ENCODE data around the gene DUOX2.
"Not testable (repeated sequence)": the region's sequence is repeated elsewhere in the genome, so short reads cannot be mapped to it uniquely, and the experiment has no call there.

DNA sequence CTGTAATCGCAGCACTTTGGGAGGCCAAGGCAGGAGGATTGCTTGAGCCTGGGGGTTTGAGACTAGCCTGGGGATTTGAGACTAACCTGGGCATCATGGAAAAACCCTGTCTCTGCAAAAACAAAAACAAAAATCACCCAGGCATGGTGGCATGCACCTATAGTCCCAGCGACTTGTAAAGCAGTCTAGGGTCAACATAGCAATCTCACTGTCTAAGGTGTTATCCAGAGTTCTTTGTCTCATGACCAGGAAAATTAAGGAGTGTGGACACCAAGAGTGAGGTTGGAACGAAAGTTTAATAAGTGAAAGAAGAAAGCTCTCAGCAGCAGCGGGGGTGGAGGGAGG is 65.6 kb downstream of the DUOX2 start:
- TF ChIP-seq TAF1 (IDR thresholded peaks at IDR 0.05; ENCODE audit: low read depth); EP300 (conservative IDR thresholded peaks at IDR 0.05; ENCODE audit: poor library complexity, severe bottlenecking); EZH2 (IDR thresholded peaks at IDR 0.05; ENCODE audit: borderline replicate concordance, insufficient read depth, low read length, poor library complexity, severe bottlenecking); POLR2AphosphoS5 (IDR thresholded peaks at IDR 0.05); RAD21 (conservative IDR thresholded peaks at IDR 0.05); MXI1 (conservative IDR thresholded peaks at IDR 0.05; ENCODE audit: poor library complexity, severe bottlenecking): not testable (repeated sequence)
- TF ChIP-seq, protein P1, sequence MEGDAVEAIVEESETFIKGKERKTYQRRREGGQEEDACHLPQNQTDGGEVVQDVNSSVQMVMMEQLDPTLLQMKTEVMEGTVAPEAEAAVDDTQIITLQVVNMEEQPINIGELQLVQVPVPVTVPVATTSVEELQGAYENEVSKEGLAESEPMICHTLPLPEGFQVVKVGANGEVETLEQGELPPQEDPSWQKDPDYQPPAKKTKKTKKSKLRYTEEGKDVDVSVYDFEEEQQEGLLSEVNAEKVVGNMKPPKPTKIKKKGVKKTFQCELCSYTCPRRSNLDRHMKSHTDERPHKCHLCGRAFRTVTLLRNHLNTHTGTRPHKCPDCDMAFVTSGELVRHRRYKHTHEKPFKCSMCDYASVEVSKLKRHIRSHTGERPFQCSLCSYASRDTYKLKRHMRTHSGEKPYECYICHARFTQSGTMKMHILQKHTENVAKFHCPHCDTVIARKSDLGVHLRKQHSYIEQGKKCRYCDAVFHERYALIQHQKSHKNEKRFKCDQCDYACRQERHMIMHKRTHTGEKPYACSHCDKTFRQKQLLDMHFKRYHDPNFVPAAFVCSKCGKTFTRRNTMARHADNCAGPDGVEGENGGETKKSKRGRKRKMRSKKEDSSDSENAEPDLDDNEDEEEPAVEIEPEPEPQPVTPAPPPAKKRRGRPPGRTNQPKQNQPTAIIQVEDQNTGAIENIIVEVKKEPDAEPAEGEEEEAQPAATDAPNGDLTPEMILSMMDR (IDR thresholded peaks at IDR 0.05; ENCODE audit: poor library complexity, severe bottlenecking): not testable (repeated sequence)
- TF ChIP-seq, protein P2, sequence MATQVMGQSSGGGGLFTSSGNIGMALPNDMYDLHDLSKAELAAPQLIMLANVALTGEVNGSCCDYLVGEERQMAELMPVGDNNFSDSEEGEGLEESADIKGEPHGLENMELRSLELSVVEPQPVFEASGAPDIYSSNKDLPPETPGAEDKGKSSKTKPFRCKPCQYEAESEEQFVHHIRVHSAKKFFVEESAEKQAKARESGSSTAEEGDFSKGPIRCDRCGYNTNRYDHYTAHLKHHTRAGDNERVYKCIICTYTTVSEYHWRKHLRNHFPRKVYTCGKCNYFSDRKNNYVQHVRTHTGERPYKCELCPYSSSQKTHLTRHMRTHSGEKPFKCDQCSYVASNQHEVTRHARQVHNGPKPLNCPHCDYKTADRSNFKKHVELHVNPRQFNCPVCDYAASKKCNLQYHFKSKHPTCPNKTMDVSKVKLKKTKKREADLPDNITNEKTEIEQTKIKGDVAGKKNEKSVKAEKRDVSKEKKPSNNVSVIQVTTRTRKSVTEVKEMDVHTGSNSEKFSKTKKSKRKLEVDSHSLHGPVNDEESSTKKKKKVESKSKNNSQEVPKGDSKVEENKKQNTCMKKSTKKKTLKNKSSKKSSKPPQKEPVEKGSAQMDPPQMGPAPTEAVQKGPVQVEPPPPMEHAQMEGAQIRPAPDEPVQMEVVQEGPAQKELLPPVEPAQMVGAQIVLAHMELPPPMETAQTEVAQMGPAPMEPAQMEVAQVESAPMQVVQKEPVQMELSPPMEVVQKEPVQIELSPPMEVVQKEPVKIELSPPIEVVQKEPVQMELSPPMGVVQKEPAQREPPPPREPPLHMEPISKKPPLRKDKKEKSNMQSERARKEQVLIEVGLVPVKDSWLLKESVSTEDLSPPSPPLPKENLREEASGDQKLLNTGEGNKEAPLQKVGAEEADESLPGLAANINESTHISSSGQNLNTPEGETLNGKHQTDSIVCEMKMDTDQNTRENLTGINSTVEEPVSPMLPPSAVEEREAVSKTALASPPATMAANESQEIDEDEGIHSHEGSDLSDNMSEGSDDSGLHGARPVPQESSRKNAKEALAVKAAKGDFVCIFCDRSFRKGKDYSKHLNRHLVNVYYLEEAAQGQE (IDR thresholded peaks at IDR 0.05; ENCODE audit: borderline replicate concordance): not testable (repeated sequence)
